T-helper 1 cell (primary cell): ENCODE data around the gene NFATC3.
A peak's percentile ranks its signal among the peaks of the same experiment; 100 is the strongest.

Experiments used
- DNase-seq, 5 donors: peaks; one replicate each; pipeline ENCODE4 v3.0.0-alpha.2; 2012 to 2020

Gene NFATC3

GRCh38 chr16:68233085-68233834 lies 148.1 kb downstream of the NFATC3 start:
- DNase-seq: no peak

GRCh38 chr16:68233835-68234187 lies 148.6 kb downstream of the NFATC3 start:
- no peak for DNase-seq

GRCh38 chr16:68234188-68235107 lies 149.3 kb downstream of the NFATC3 start:
- no peak for DNase-seq

GRCh38 chr16:68235108-68235886 lies 150.1 kb downstream of the NFATC3 start:
- DNase-seq: peak in 1 of 5 donors; percentile 16

GRCh38 chr16:68235887-68236136 lies 150.6 kb downstream of the NFATC3 start, which contains the start of gene ESRP2:
TSS of gene ESRP2 (minus strand) at chr16:68236127. CDS start at chr16:68236045, 82 bp downstream.
- DNase-seq: no peak

GRCh38 chr16:68236137-68236825 lies 151.1 kb downstream of the NFATC3 start:
- DNase-seq: peak in 4 of 5 donors; percentile 39 to 63 (median 45)

GRCh38 chr16:68236826-68237242 lies 151.7 kb downstream of the NFATC3 start:
- DNase-seq: no peak

GRCh38 chr16:68237243-68238028 lies 152.3 kb downstream of the NFATC3 start:
- peak; percentile 78 to 89 (median 84) for DNase-seq

GRCh38 chr16:68238029-68238345 lies 152.8 kb downstream of the NFATC3 start:
- DNase-seq: no peak

- DNase-seq: no peak
Measured at GRCh38 chr16:68242085-68242484, 156.9 kb downstream of the NFATC3 start.

GRCh38 chr16:68242926-68243858 lies 158.0 kb downstream of the NFATC3 start:
- DNase-seq: no peak

GRCh38 chr16:68244481-68244902 lies 159.3 kb downstream of the NFATC3 start:
- no peak for DNase-seq

GRCh38 chr16:68244903-68245853 lies 160.0 kb downstream of the NFATC3 start, which contains the start of gene PLA2G15:
TSS of gene PLA2G15 (plus strand) at chr16:68245373. CDS start at chr16:68245427, 54 bp downstream.
- DNase-seq: peak; percentile 92 to 95 (median 95)

- DNase-seq: no peak
Measured at GRCh38 chr16:68246121-68246520, 161.0 kb downstream of the NFATC3 start.

GRCh38 chr16:68246666-68247065 lies 161.5 kb downstream of the NFATC3 start:
- DNase-seq: no peak

GRCh38 chr16:68247400-68247799 lies 162.2 kb downstream of the NFATC3 start:
- DNase-seq: no peak

GRCh38 chr16:68247932-68248331 lies 162.8 kb downstream of the NFATC3 start:
- DNase-seq: no peak

- no peak for DNase-seq
Measured at GRCh38 chr16:68249371-68249770, 164.2 kb downstream of the NFATC3 start.

- DNase-seq: no peak
Measured at GRCh38 chr16:68250951-68251350, 165.8 kb downstream of the NFATC3 start.
